Astrocyte of the cerebellum (primary cell): ENCODE data around the gene QSOX1.
A peak's percentile ranks its signal among the peaks of the same experiment; 100 is the strongest.

ENCODE experiments used
- DNase-seq: peaks from one replicate; pipeline ENCODE4 v3.0.0-alpha.2; 2011; ENCODE audit warnings: low read depth
- H3K4me3 ChIP-seq: 2 replicates; pipeline ENCODE4 v1.5.1; 2011; ENCODE audit warnings: mild to moderate bottlenecking, low read depth, low read length, moderate library complexity
- in situ Hi-C: cut with HindIII; loops from 2 replicates; pipeline ENCODE4 v1.10.0; 2017; ENCODE audit warnings: low sequenced_read_pairs
- TF ChIP-seq, protein P1 (sequence below): IDR thresholded peaks from 2 replicates; pipeline ENCODE4 v1.5.1; 2012; ENCODE audit warnings: low read length, low read depth, moderate library complexity, mild to moderate bottlenecking; ENCODE audit errors: missing control alignments

Gene QSOX1

GRCh38 chr1:180251526-180252305, 97.0 kb downstream of the QSOX1 start:
- no peak for DNase-seq
- TF ChIP-seq, protein P1, sequence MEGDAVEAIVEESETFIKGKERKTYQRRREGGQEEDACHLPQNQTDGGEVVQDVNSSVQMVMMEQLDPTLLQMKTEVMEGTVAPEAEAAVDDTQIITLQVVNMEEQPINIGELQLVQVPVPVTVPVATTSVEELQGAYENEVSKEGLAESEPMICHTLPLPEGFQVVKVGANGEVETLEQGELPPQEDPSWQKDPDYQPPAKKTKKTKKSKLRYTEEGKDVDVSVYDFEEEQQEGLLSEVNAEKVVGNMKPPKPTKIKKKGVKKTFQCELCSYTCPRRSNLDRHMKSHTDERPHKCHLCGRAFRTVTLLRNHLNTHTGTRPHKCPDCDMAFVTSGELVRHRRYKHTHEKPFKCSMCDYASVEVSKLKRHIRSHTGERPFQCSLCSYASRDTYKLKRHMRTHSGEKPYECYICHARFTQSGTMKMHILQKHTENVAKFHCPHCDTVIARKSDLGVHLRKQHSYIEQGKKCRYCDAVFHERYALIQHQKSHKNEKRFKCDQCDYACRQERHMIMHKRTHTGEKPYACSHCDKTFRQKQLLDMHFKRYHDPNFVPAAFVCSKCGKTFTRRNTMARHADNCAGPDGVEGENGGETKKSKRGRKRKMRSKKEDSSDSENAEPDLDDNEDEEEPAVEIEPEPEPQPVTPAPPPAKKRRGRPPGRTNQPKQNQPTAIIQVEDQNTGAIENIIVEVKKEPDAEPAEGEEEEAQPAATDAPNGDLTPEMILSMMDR: no peak
- no peak overlapping the region for H3K4me3 ChIP-seq
- in situ Hi-C loops: no loop called here

- TF ChIP-seq, protein P1: peak; percentile 82
- H3K4me3 ChIP-seq: no peak overlapping the region
- in situ Hi-C loops: no loop called here
- DNase-seq: peak; percentile 8
Measured at GRCh38 chr1:180252638-180253536, 98.2 kb downstream of the QSOX1 start.
